Measurements from ENCODE around the gene FMNL2.

GRCh38 chr2:152600697-152601096, 265.7 kb downstream of the FMNL2 start:
- TF ChIP-seq CTCF (IDR thresholded peaks at IDR 0.05) (no peak), ZFX (IDR thresholded peaks at IDR 0.05; ENCODE audit: borderline replicate concordance) (no peak)
